Spleen (tissue), 13 donors: ENCODE data around the gene TAF4. TPM values are rescaled to one million over a fixed set of nuclear protein-coding genes. Genes with fewer than 3 reads are reported as not detected.
A peak's percentile ranks its signal among the peaks of the same experiment; 100 is the strongest.

Source experiments
- DNase-seq: peaks from one replicate; pipeline ENCODE4 v3.0.0-alpha.2; 2020
- H3K27ac ChIP-seq, 8 donors: fragments of 200-600 bp; sonication (generic) in 7 of 8; 1 replicate in 4 of 8; 2 replicates in 4 of 8; pipeline versions ENCODE4 v1.5.0 to v1.8.0; 2016 to 2021; ENCODE audit warnings: inconsistent platforms in 4 of 8, mild to moderate bottlenecking in 4 of 8, moderate library complexity in 1 of 8
- H3K27me3 ChIP-seq, 7 donors: fragments of 200-600 bp; sonication (generic) in 6 of 7; replicated peaks in 1 of 7; 1 replicate in 4 of 7; 2 replicates in 3 of 7; pipeline versions ENCODE4 v1.5.0 to v1.8.0; 2016 to 2021; ENCODE audit warnings: inconsistent platforms in 3 of 7, mild to moderate bottlenecking in 1 of 7
- H3K36me3 ChIP-seq, 6 donors: fragments of 200-600 bp; sonication (generic) in 5 of 6; 1 replicate in 4 of 6; 2 replicates in 2 of 6; pipeline versions ENCODE4 v1.5.0 to v1.8.0; 2016 to 2021; ENCODE audit warnings: inconsistent platforms in 2 of 6
- H3K4me1 ChIP-seq, 6 donors: fragments of 200-600 bp; sonication (generic) in 5 of 6; 1 replicate in 3 of 6; 2 replicates in 3 of 6; pipeline versions ENCODE4 v1.5.0 to v1.8.0; 2016 to 2021; ENCODE audit warnings: inconsistent platforms in 3 of 6
- H3K4me3 ChIP-seq, 8 donors: fragments of 200-600 bp; sonication (generic) in 7 of 8; 1 replicate in 4 of 8; 2 replicates in 4 of 8; pipeline versions ENCODE4 v1.5.0 to v1.8.0; 2016 to 2021; ENCODE audit warnings: inconsistent platforms in 4 of 8, mild to moderate bottlenecking in 4 of 8, moderate library complexity in 2 of 8
- H3K9me3 ChIP-seq, 8 donors: fragments of 200-600 bp; sonication (generic) in 7 of 8; 1 replicate in 4 of 8; 2 replicates in 4 of 8; pipeline versions ENCODE4 v1.5.0 to v1.8.0; 2016 to 2021; ENCODE audit warnings: inconsistent platforms in 4 of 8
- CTCF ChIP-seq, 11 experiments: fragments of 200-600 bp in 7 of 11; fragments of 450-650 bp in 4 of 11; sonication (generic) in 4 of 11; IDR thresholded peaks in 8 of 11; conservative IDR thresholded peaks in 3 of 11; 1 replicate in 7 of 11; 2 replicates in 4 of 11; pipeline versions ENCODE4 v1.4.0 to v1.8.0; 2016 to 2021; ENCODE audit warnings: antibody characterized with exemption in 11 of 11, inconsistent platforms in 4 of 11, mild to moderate bottlenecking in 1 of 11
- POLR2A ChIP-seq, 3 donors: fragments of 450-650 bp; IDR thresholded peaks; one replicate each; pipeline ENCODE4 v1.5.1; 2017; ENCODE audit warnings: antibody characterized with exemption in 3 of 3, mild to moderate bottlenecking in 1 of 3
- POLR2AphosphoS5 ChIP-seq, 3 donors: sonication (generic); formaldehyde crosslinking; IDR thresholded peaks; one replicate each; pipeline ENCODE4 v1.5.1; 2017; ENCODE audit warnings: antibody characterized with exemption in 3 of 3
- WGBS, 5 donors: extraction: QIAGEN DNeasy Blood & Tissue Kit in 3 of 5; methylation state at CpG; one replicate each; pipeline versions ENCODE4 v1.1.5 to v1.1.7; 2013 to 2018; 5-methylcytosine and 5-hydroxymethylcytosine counted together
- intact Hi-C: fragments of 100-400 bp; cut with DNase I; formaldehyde crosslinking; loops from one replicate; pipeline ENCODE4 v1.15.0; 2023; ENCODE audit warnings: low total_unique reads
- long read RNA-seq, 2 donors: transcript quantifications; one replicate each; lab custom pipeline, GENCODE V29; 2026
- polyA plus RNA-seq, 3 donors: library from polyadenylated mRNA; stranded (reverse); fragments of 200-250 nt; gene quantifications; one replicate each; pipeline ENCODE4 v1.2.1, GENCODE V29; 2013
- total RNA-seq, 7 donors: library from RNA; depleted of rRNA in 3 of 7; stranded (reverse); fragments of >200 nt in 3 of 7; fragmentation: NEBNext Ultra II Directional in 4 of 7; extraction: Animal tissue kit (Norgen Biotek cat#: 25700) in 4 of 7; gene quantifications; one replicate each; pipeline versions ENCODE4 v1.1.0 to v1.2.1, GENCODE V29; 2016 to 2021
- donor health status: healthy with polysubstance abuse.
- donor health status: DM: no; HTN: no; CAD: no; lungs with moderate emphysema.
- donor health status: DM: no; HTN: no; CAD: no.
- donor health status: Bipolar disorder and iron deficiency.
- donor health status: healthy.
- donor health status: DM: no; HTN: no; CAD: no.
- donor health status: DM: yes; HTN: yes; CAD: no.

TAF4 gene
- total RNA-seq (10 to 100 TPM; 15.5 to 28.3 (median 18.6) TPM), polyA plus RNA-seq (1 to 10 TPM; 4.3 to 7.2 (median 4.4) TPM)
- long read RNA-seq, donor 1: 0 reads
- long read RNA-seq, donor 2, partial matches to known transcripts: 5 of 5 reads
- long read RNA-seq, donor 2, other reads (novel, unspliced or antisense): 0 of 5 reads

- Histone ChIP-seq H3K9me3 (no peaks in the 10 kb centered on the region), H3K36me3 (peaks cover 0 to 3% (median 0%) of the 10 kb centered on the region in 6 donors), H3K4me3 (peak within 1 kb of the TSS; percentile 56 to 90 (median 66)), H3K27me3 (no peaks in the 10 kb centered on the region), H3K4me1 (peaks cover 29 to 58% (median 44%) of the 10 kb centered on the region in 6 donors), H3K27ac (peak within 1 kb of the TSS; percentile 72 to 95 (median 88))
- WGBS, 5 donors: 0% methylated on average over 8 to 116 of the region's 116 CpGs
- DNase-seq: peak; percentile 95
- intact Hi-C loops: loop anchor here (5.0 kb wide), 1 partner anchor 56 kb away; the partner anchor contains the start of gene LSM14B
- TF ChIP-seq CTCF (IDR thresholded peaks at IDR 0.05 in 8 of 11, conservative IDR thresholded peaks at IDR 0.05 in 3 of 11) (no peak), POLR2A (IDR thresholded peaks at IDR 0.05) (peak in 2 of 3 donors; percentile 69 to 95), POLR2AphosphoS5 (IDR thresholded peaks at IDR 0.05) (peak; percentile 93 to 97 (median 95))
These were observed at the start of gene TAF4 for GRCh38 chr20:62065674-62066338. TSS of gene TAF4 (minus strand) at chr20:62065881. CDS start at chr20:62065810, 71 bp downstream.

- Histone ChIP-seq H3K4me3 (no peak overlapping the region), H3K27ac (no peak overlapping the region), H3K27me3 (peaks cover 0 to 54% (median 0%) of the 10 kb centered on the region in 7 donors), H3K4me1 (peaks cover 0 to 19% (median 11%) of the 10 kb centered on the region in 6 donors), H3K36me3 (peaks cover 0 to 7% (median 0%) of the 10 kb centered on the region in 6 donors), H3K9me3 (peaks cover 0 to 73% (median 50%) of the 10 kb centered on the region in 8 donors)
- 40 to 65% (median 55%) methylated on average over 8 of the region's 8 CpGs for WGBS, 5 donors
- no peak for DNase-seq
- TF ChIP-seq POLR2A (IDR thresholded peaks at IDR 0.05) (no peak), CTCF (IDR thresholded peaks at IDR 0.05 in 8 of 11, conservative IDR thresholded peaks at IDR 0.05 in 3 of 11) (no peak), POLR2AphosphoS5 (IDR thresholded peaks at IDR 0.05) (no peak)
- intact Hi-C loops: no loop called here
These were observed 49.2 kb upstream of the TAF4 start for GRCh38 chr20:62114894-62115293.

- Histone ChIP-seq H3K36me3 (peaks cover 0 to 10% (median 0%) of the 10 kb centered on the region in 6 donors), H3K27ac (no peak overlapping the region), H3K27me3 (peaks cover 0 to 35% (median 0%) of the 10 kb centered on the region in 7 donors), H3K4me1 (peaks cover 0 to 7% (median 5%) of the 10 kb centered on the region in 6 donors), H3K9me3 (peaks cover 6 to 98% (median 76%) of the 10 kb centered on the region in 8 donors), H3K4me3 (peak overlapping the region in 1 of 8 donors; percentile 7)
- no peak for DNase-seq
- TF ChIP-seq CTCF (IDR thresholded peaks at IDR 0.05 in 8 of 11, conservative IDR thresholded peaks at IDR 0.05 in 3 of 11) (no peak), POLR2A (IDR thresholded peaks at IDR 0.05) (no peak), POLR2AphosphoS5 (IDR thresholded peaks at IDR 0.05) (no peak)
- intact Hi-C loops: no loop called here
- WGBS, 5 donors: 77 to 96% (median 94%) methylated on average over 4 to 6 of the region's 6 CpGs
These were observed 46.7 kb upstream of the TAF4 start for GRCh38 chr20:62112368-62112767.

- no peaks in the 10 kb centered on the region for H3K4me1 ChIP-seq
- no peak for DNase-seq
- WGBS, 5 donors: 94 to 97% (median 95%) methylated on average over 6 of the region's 6 CpGs
- TF ChIP-seq POLR2AphosphoS5 (IDR thresholded peaks at IDR 0.05): no peak
- TF ChIP-seq CTCF (IDR thresholded peaks at IDR 0.05 in 8 of 11, conservative IDR thresholded peaks at IDR 0.05 in 3 of 11): no peak
- TF ChIP-seq POLR2A (IDR thresholded peaks at IDR 0.05): no peak
- H3K27ac ChIP-seq: no peak overlapping the region
- intact Hi-C loops: no loop called here
- H3K9me3 ChIP-seq: peaks cover 6 to 99% (median 88%) of the 10 kb centered on the region in 8 donors
- no peak overlapping the region for H3K4me3 ChIP-seq
- H3K27me3 ChIP-seq: peaks cover 0 to 25% (median 0%) of the 10 kb centered on the region in 7 donors
- H3K36me3 ChIP-seq: peaks cover 0 to 10% (median 0%) of the 10 kb centered on the region in 6 donors
These were observed 45.5 kb upstream of the TAF4 start for GRCh38 chr20:62111148-62111547.
